H9 (cell line): ENCODE data around the gene METTL8. TPM values are rescaled to one million over a fixed set of nuclear protein-coding genes. Genes with fewer than 3 reads are reported as not detected.

ENCODE experiments used
- DNase-seq: peaks from one replicate; pipeline ENCODE4 v3.0.0-alpha.2; 2017
- H2AFZ ChIP-seq: one replicate; pipeline ENCODE4 v1.6.1; 2013; ENCODE audit warnings: mild to moderate bottlenecking, low read length, control low read depth, moderate library complexity
- H2AK5ac ChIP-seq: 2 replicates; pipeline ENCODE4 v1.6.1; 2013; ENCODE audit warnings: low read length, control low read depth, mixed read lengths; ENCODE audit not compliant: insufficient read length
- H2BK120ac ChIP-seq: one replicate; pipeline ENCODE4 v1.6.1; 2013; ENCODE audit warnings: low read depth, mild to moderate bottlenecking, low read length, control low read depth, inconsistent platforms; ENCODE audit not compliant: poor library complexity, severe bottlenecking
- H2BK12ac ChIP-seq: 2 replicates; pipeline ENCODE4 v1.6.1; 2013; ENCODE audit warnings: low read length, control low read depth, mixed read lengths, low read depth; ENCODE audit not compliant: insufficient read length
- H2BK15ac ChIP-seq: 2 replicates; pipeline ENCODE4 v1.6.1; 2013; ENCODE audit warnings: low read depth, low read length, control low read depth
- H2BK20ac ChIP-seq: one replicate; pipeline ENCODE4 v1.6.1; 2013; ENCODE audit warnings: low read depth, mild to moderate bottlenecking, low read length, control low read depth, inconsistent platforms; ENCODE audit not compliant: poor library complexity, severe bottlenecking
- H2BK5ac ChIP-seq: 2 replicates; pipeline ENCODE4 v1.6.1; 2013; ENCODE audit warnings: low read length, control low read depth, mixed read lengths; ENCODE audit not compliant: insufficient read length
- H3K14ac ChIP-seq: 2 replicates; pipeline ENCODE4 v1.6.1; 2013; ENCODE audit warnings: low read length, control low read depth; ENCODE audit not compliant: insufficient read depth
- H3K18ac ChIP-seq: 2 replicates; pipeline ENCODE4 v1.6.1; 2013; ENCODE audit warnings: low read depth, mild to moderate bottlenecking, mixed read lengths, low read length, control low read depth; ENCODE audit not compliant: insufficient read length
- H3K23ac ChIP-seq: 2 replicates; pipeline ENCODE4 v1.6.1; 2013; ENCODE audit warnings: low read length, control low read depth, mixed read lengths, low read depth; ENCODE audit not compliant: insufficient read length
- H3K23me2 ChIP-seq: 2 replicates; pipeline ENCODE4 v1.6.1; 2013; ENCODE audit warnings: low read depth, mild to moderate bottlenecking, mixed read lengths, low read length, control low read depth; ENCODE audit not compliant: insufficient read length, poor library complexity, severe bottlenecking
- H3K27ac ChIP-seq: 2 replicates; pipeline ENCODE4 v1.5.1; 2013; ENCODE audit warnings: low read length, control low read depth, mixed read lengths, low read depth; ENCODE audit not compliant: insufficient read length
- H3K27me3 ChIP-seq: 2 replicates; pipeline ENCODE4 v1.6.1; 2013; ENCODE audit warnings: low read length, control low read depth, inconsistent platforms; ENCODE audit not compliant: insufficient read depth
- H3K4ac ChIP-seq: 2 replicates; pipeline ENCODE4 v1.6.1; 2013; ENCODE audit warnings: low read depth, mild to moderate bottlenecking, control low read depth, inconsistent platforms, low read length, moderate library complexity
- H3K4me1 ChIP-seq: 2 replicates; pipeline ENCODE4 v1.6.1; 2013; ENCODE audit warnings: low read length, control low read depth, inconsistent platforms; ENCODE audit not compliant: insufficient read depth
- H3K4me2 ChIP-seq: 2 replicates; pipeline ENCODE4 v1.6.1; 2013; ENCODE audit warnings: low read length, control low read depth, mixed read lengths; ENCODE audit not compliant: insufficient read length, insufficient read depth
- H3K56ac ChIP-seq: 2 replicates; pipeline ENCODE4 v1.6.1; 2013; ENCODE audit warnings: low read depth, mild to moderate bottlenecking, mixed read lengths, low read length, control low read depth; ENCODE audit not compliant: insufficient read length
- H3K79me1 ChIP-seq: 2 replicates; pipeline ENCODE4 v1.6.1; 2013; ENCODE audit warnings: low read depth, mild to moderate bottlenecking, moderate library complexity, low read length, control low read depth, inconsistent platforms; ENCODE audit not compliant: insufficient read depth, poor library complexity, severe bottlenecking
- H3K79me2 ChIP-seq: 2 replicates; pipeline ENCODE4 v1.6.1; 2013; ENCODE audit warnings: low read length, control low read depth, inconsistent platforms; ENCODE audit not compliant: insufficient read depth
- H3K9ac ChIP-seq: 2 replicates; pipeline ENCODE4 v1.6.1; 2013; ENCODE audit warnings: low read length, control low read depth, mixed read lengths; ENCODE audit not compliant: insufficient read length; ENCODE audit errors: extremely low read depth
- H3K9me3 ChIP-seq: one replicate; pipeline ENCODE4 v1.6.1; 2013; ENCODE audit warnings: low read depth, low read length, inconsistent platforms; ENCODE audit not compliant: control insufficient read depth
- H3T11ph ChIP-seq: one replicate; pipeline ENCODE4 v1.6.1; 2013; ENCODE audit warnings: mild to moderate bottlenecking, low read length, control low read depth, inconsistent platforms
- H4K20me1 ChIP-seq: one replicate; pipeline ENCODE4 v1.6.1; 2013; ENCODE audit not compliant: control insufficient read depth, insufficient read length, insufficient read depth
- H4K5ac ChIP-seq: 2 replicates; pipeline ENCODE4 v1.6.1; 2013; ENCODE audit warnings: low read depth, mild to moderate bottlenecking, mixed read lengths, low read length, control low read depth; ENCODE audit not compliant: insufficient read length
- H4K8ac ChIP-seq: replicated peaks from 2 replicates; pipeline ENCODE4 v1.6.1; 2013; ENCODE audit warnings: low read length, control low read depth, mixed read lengths, low read depth; ENCODE audit not compliant: insufficient read length
- H4K91ac ChIP-seq: 2 replicates; pipeline ENCODE4 v1.6.1; 2013; ENCODE audit warnings: low read depth, mild to moderate bottlenecking, moderate library complexity, mixed read lengths, low read length, control low read depth; ENCODE audit not compliant: insufficient read length
- H3K27ac Mint-ChIP-seq, 3 experiments: 2 replicates in 2 of 3; 3 replicates in 1 of 3; pipeline ENCODE4 v1.8.0; 2020 to 2021; ENCODE audit warnings: mixed read lengths in 3 of 3, mild to moderate bottlenecking in 1 of 3, moderate library complexity in 1 of 3
- H3K27me3 Mint-ChIP-seq: 2 replicates; pipeline ENCODE4 v1.8.0; 2021; ENCODE audit warnings: low read depth, mild to moderate bottlenecking, moderate library complexity, mixed read lengths
- H3K36me3 Mint-ChIP-seq, 3 experiments: 2 replicates in 2 of 3; 3 replicates in 1 of 3; pipeline ENCODE4 v1.8.0; 2020 to 2021; ENCODE audit warnings: low read depth in 3 of 3, mixed read lengths in 3 of 3; ENCODE audit not compliant: insufficient read depth in 1 of 3
- H3K4me1 Mint-ChIP-seq, 2 experiments: 2 replicates each; pipeline ENCODE4 v1.8.0; 2020; ENCODE audit warnings: mixed read lengths in 2 of 2
- H3K4me3 Mint-ChIP-seq, 2 experiments: 2 replicates in 1 of 2; 3 replicates in 1 of 2; pipeline ENCODE4 v1.8.0; 2020 to 2021; ENCODE audit warnings: mild to moderate bottlenecking in 2 of 2, mixed read lengths in 2 of 2, moderate library complexity in 1 of 2
- H3K9me3 Mint-ChIP-seq, 2 experiments: 2 replicates in 1 of 2; 3 replicates in 1 of 2; pipeline ENCODE4 v1.8.0; 2020; ENCODE audit warnings: mild to moderate bottlenecking in 2 of 2, mixed read lengths in 2 of 2, moderate library complexity in 1 of 2
- CTCF ChIP-seq: fragments of 200-600 bp; sonication (generic); conservative IDR thresholded peaks from 3 replicates; pipeline ENCODE4 v1.8.0; 2021; ENCODE audit warnings: antibody characterized with exemption, mild to moderate bottlenecking
- WGBS: extraction: QIAGEN DNeasy Blood & Tissue Kit; methylation state at CpG from one replicate; pipeline ENCODE4 v1.1.7; 2013; ENCODE audit warnings: missing lambda C conversion rate, low lambda C conversion rate, mixed read lengths; ENCODE audit not compliant: insufficient read length; ENCODE audit errors: extremely low coverage; 5-methylcytosine and 5-hydroxymethylcytosine counted together
- total RNA-seq: library from RNA; stranded (reverse); gene quantifications from 2 replicates; pipeline ENCODE4 v1.2.1, GENCODE V29; 2021

Gene METTL8
- total RNA-seq, 1 experiment from 2014 or later, result 40.9 TPM

- no peak overlapping the region for H3K18ac ChIP-seq
- no peak overlapping the region for H2BK20ac ChIP-seq
- TF ChIP-seq CTCF, result no peak
- H3T11ph ChIP-seq, result peak overlapping the region; percentile 59
- no CpG with 5 or more reads among the region's 4 CpGs for WGBS
- H4K5ac ChIP-seq, result no peak overlapping the region
- H3K9me3 ChIP-seq, result no peaks in the 10 kb centered on the region
- no peaks in the 10 kb centered on the region for H3K27me3 ChIP-seq
- no peaks in the 10 kb centered on the region for H4K20me1 ChIP-seq
- H2AFZ ChIP-seq, result no peak overlapping the region
- H3K4ac ChIP-seq, result no peak overlapping the region
- no peak for DNase-seq
- H3K14ac ChIP-seq, result no peak overlapping the region
- H3K23me2 ChIP-seq, result no peaks in the 10 kb centered on the region
- no peak overlapping the region for H2BK120ac ChIP-seq
- no peak overlapping the region for H3K56ac ChIP-seq
- H3K36me3 Mint-ChIP-seq, result peaks cover 14 to 25% (median 17%) of the 10 kb centered on the region in 3 experiments
- H3K4me1 ChIP-seq, result peaks cover 10% of the 10 kb centered on the region
- peak overlapping the region; percentile 12 for H2BK5ac ChIP-seq
- peak overlapping the region; percentile 98 for H3K27ac ChIP-seq
- H3K9ac ChIP-seq, result no peak overlapping the region
- no peak overlapping the region for H4K8ac ChIP-seq
- H3K23ac ChIP-seq, result no peak overlapping the region
- no peaks in the 10 kb centered on the region for H3K9me3 Mint-ChIP-seq
- no peaks in the 10 kb centered on the region for H3K79me1 ChIP-seq
- peak overlapping the region; percentile 32 for H3K4me2 ChIP-seq
- peak overlapping the region; percentile 2 to 8; a peak in 1 of 5 replicates for H3K4me3 Mint-ChIP-seq
- no peak overlapping the region for H4K91ac ChIP-seq
- no peaks in the 10 kb centered on the region; the same call in 1 of the 2 replicates for H3K27me3 Mint-ChIP-seq
- no peaks in the 10 kb centered on the region for H3K79me2 ChIP-seq
- H2AK5ac ChIP-seq, result no peak overlapping the region
- no peak overlapping the region for H2BK12ac ChIP-seq
- H3K27ac Mint-ChIP-seq, result peak overlapping the region; percentile 21 to 90 (median 68)
- peaks cover 40 to 42% of the 10 kb centered on the region in 2 experiments for H3K4me1 Mint-ChIP-seq
- no peak overlapping the region for H2BK15ac ChIP-seq
Measured at GRCh38 chr2:171327043-171327496, 106.7 kb downstream of the METTL8 start.
